Fibroblast of pulmonary artery (primary cell): ENCODE results near the gene COL12A1.
"Not testable (repeated sequence)": the region's sequence is repeated elsewhere in the genome, so short reads cannot be mapped to it uniquely, and the experiment has no call there.

ENCODE experiments used
- DNase-seq: peaks from one replicate; pipeline ENCODE4 v3.0.0-alpha.2; 2010; ENCODE audit warnings: low read depth
- H3K4me3 ChIP-seq: replicated peaks from 2 replicates; pipeline ENCODE4 v1.5.1; 2011; ENCODE audit warnings: low read depth, mild to moderate bottlenecking, control low read depth, low read length, moderate library complexity
- CTCF ChIP-seq: IDR thresholded peaks from 2 replicates; pipeline ENCODE4 v1.5.1; 2011; ENCODE audit warnings: mild to moderate bottlenecking, control low read depth, low read length, inconsistent platforms; ENCODE audit errors: missing control alignments

COL12A1 gene

GRCh38 chr6:75201021-75201420 is 4.8 kb downstream of the COL12A1 start:
- DNase-seq, result no peak
- no peak overlapping the region for H3K4me3 ChIP-seq
- TF ChIP-seq CTCF, result no peak

- DNase-seq, result no peak
- H3K4me3 ChIP-seq, result no peak overlapping the region
- TF ChIP-seq CTCF, result no peak
These were observed 6.0 kb downstream of the COL12A1 start for GRCh38 chr6:75199889-75200288.

GRCh38 chr6:75196081-75196687 is 9.7 kb downstream of the COL12A1 start:
- DNase-seq, result no peak
- no peak overlapping the region for H3K4me3 ChIP-seq
- TF ChIP-seq CTCF, result no peak

- H3K4me3 ChIP-seq, result no peak overlapping the region
- no peak for TF ChIP-seq CTCF
- no peak for DNase-seq
These were observed 17.5 kb downstream of the COL12A1 start for GRCh38 chr6:75188221-75188925.

- DNase-seq, result not testable (repeated sequence)
These were observed 19.3 kb downstream of the COL12A1 start for GRCh38 chr6:75186581-75186980.

GRCh38 chr6:75183099-75183541 is 22.7 kb downstream of the COL12A1 start:
- DNase-seq, result no peak
- TF ChIP-seq CTCF, result no peak
- no peak overlapping the region for H3K4me3 ChIP-seq

More at GRCh38 chr6:75186581-75186980, 19.3 kb downstream of the COL12A1 start:
- H3K4me3 ChIP-seq, result not testable (repeated sequence)

- no peak overlapping the region for H3K4me3 ChIP-seq
- DNase-seq, result no peak
- TF ChIP-seq CTCF, result no peak
These were observed 25.0 kb downstream of the COL12A1 start for GRCh38 chr6:75180864-75181263.
